HG03439 (cell line): ENCODE data around the gene TYW1.
"Not testable (repeated sequence)": the region's sequence is repeated elsewhere in the genome, so short reads cannot be mapped to it uniquely, and the experiment has no call there.

Experiments
- ATAC-seq: cut with Tn5 transposase; IDR thresholded peaks from one replicate; pipeline ENCODE4 v1.9.1; 2021; ENCODE audit warnings: mild to moderate bottlenecking, moderate library complexity; ENCODE audit not compliant: unreplicated experiment

TYW1 gene

DNA sequence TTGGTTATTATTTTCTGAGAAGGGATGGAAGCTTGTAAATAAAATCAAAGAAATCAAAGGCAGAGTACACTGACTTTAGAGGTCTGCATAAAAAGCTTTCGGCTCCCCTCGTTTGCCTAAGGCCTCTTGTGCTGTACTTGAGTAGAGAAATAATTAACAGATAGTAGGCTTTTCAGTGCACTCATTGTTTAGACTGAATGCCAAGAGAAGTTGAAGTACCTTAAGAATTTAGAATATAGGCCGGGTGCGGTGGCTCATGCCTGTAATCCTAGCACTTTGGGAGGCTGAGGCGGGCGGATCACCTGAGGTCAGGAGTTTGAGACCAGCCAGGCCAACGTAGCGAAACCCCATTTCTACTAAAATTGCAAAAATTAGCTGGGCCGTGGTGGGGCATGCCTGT lies 232.4 kb downstream of the TYW1 start:
- ATAC-seq = not testable (repeated sequence)

DNA sequence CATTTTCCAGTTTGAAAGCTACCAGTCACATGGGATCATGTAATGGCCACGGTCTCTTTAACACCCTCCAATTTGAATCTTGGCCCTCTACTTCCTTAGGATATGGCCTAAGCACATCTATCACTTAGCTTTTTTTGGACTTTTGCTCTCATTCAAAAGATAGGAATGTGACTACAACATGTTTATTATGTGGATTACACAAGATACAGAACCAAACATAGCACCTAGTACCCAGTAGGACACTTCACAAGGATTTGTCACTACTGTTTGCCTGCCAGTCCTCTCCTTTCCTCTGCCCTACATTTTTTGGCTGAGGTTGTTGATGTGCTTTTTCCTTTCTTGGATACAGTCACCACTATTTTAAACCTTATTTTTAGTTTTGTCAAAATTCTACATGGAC lies 233.4 kb downstream of the TYW1 start:
- ATAC-seq = not testable (repeated sequence)

DNA sequence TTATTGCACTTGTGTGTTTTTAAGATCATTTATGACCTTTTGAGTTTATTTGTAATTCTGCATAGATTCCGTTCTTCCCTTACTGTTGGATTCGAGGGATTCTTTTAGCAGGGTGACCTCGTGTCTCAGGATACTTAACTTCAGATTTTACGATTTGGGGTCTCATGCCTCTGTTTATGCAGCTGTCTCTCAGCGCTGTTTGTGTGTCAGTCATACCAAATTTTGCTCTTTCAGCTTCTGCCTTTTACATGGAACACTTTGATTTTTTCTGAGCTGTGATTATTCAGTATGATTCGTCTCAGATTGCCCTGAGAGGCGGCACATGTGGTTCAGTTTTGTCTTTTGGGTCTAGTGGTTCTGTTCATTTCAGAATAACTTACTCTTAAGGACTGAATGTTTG lies 236.9 kb downstream of the TYW1 start:
- not testable (repeated sequence) for ATAC-seq

DNA sequence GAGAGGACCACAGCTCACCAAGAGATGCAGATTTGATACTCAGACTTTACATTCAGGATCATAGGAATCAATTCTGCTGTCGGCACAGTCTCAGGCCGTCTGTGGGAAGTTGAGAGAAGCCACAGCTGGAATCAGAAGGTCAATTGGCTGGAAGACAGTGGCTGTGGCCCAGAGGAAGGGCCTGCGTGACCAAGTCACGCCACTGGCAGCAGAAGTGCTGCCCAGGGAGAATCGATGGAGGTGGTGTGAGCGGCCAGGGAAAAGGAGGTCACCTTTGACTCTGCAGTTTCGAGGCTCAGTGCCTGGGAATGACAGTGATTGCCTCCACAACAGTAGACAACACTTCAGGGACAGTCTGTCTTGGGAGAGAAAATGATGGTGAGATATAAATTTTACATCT lies 239.6 kb downstream of the TYW1 start:
- ATAC-seq = not testable (repeated sequence)

- not testable (repeated sequence) for ATAC-seq
These were observed 246.2 kb downstream of the TYW1 start for GRCh38 chr7:67242871-67243270.

DNA sequence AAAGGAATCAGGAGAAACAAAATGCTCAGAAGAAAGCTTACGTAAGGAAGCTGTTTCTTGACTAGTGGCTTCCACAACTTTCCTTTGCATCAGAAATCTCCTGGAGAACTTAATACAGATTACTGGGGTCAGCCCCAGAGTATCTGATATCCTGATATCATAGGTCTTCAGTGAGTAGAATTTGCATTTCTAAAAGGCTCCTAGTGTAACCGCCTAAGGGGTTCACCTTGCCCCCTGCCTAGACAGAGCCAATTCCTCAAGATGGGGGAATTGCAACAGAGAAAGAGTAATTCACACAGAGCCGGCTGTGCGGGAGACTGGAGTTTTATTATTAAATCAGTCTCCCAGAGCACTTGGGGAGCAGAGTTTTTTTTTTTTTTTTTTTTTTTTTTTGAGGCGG lies 251.7 kb downstream of the TYW1 start:
- not testable (repeated sequence) for ATAC-seq

- no peak for ATAC-seq
These were observed 255.4 kb downstream of the TYW1 start for GRCh38 chr7:67251986-67252558.

DNA sequence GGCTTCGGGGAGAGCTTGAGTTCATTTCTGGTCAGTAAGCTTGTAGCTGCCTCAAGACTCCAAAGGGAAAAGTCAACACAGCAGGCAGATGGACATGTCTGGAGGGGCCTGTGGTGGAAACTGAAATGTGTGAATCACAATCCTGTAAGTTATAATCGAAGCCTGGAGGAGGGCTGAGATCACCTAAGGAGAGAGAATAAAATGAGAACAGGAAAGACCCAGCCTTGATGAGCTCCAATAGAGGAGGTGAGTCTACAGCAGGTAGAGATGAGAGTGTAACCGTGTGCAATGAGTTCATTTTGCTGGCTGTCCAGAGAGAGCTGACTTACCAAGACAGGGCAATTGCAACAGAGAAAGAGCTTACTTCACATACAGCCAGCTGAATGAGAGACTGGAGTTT lies 258.4 kb downstream of the TYW1 start:
- ATAC-seq = not testable (repeated sequence)

GRCh38 chr7:67257779-67258178 lies 261.1 kb downstream of the TYW1 start:
- ATAC-seq = not testable (repeated sequence)

DNA sequence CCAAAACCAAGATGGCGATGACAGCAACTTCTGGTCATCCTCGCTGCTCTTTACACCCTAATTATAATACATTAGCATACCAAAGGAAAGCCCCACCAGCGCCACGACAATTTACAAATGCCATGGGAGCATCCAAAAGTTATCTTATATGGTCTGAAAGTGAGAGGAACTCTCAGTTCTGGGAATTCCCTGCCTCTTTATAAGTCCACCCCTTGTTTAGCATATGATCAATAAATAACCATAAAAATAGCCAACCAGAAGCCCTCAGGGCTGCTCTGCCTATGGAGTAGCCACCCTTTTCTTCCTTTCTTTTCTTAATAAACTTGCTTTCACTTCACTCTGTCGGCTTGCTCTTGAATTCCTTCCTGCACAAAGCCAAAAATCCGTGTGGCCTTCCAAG lies 262.7 kb downstream of the TYW1 start:
- not testable (repeated sequence) for ATAC-seq

DNA sequence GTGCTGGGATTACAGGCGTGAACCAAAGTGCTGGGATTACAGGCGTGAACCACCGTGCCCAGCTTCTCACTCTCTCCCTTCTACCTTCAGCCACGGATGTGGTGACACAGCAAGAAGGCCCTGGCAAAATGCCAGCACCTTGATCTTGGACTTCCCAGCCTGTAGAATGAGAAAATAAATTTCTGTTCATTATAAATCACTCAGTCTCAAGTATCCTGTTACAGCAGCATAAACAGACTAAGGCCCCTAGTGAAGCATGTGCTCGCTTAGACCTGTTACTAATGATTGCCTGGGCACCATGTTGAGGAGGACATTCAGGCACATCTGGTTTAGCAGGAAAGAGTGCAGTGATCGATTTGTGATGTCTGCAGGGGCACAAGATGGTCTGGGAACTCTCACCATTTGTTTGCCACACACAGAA lies 263.5 kb downstream of the TYW1 start:
- ATAC-seq = not testable (repeated sequence)

GRCh38 chr7:67264000-67264399 lies 267.4 kb downstream of the TYW1 start:
- ATAC-seq = not testable (repeated sequence)

DNA sequence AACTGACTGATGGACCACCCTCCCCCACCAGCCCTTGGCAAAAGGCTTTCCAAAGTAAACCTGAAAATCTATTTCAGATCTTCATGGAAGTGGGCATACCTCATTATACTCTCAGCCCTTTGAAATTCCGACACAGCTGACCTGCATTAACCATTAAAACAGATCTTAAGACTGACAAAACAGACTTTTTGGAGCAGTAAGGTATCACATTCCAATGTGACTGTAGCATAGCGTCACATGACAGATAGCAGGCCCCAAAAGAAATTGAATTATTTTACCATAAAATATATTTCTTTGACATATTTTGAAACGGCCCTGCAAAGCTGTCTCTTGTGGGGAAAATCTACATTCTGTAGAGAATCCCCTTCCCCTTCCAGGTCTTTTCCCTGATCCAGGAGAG lies 269.4 kb downstream of the TYW1 start:
- ATAC-seq = not testable (repeated sequence)

DNA sequence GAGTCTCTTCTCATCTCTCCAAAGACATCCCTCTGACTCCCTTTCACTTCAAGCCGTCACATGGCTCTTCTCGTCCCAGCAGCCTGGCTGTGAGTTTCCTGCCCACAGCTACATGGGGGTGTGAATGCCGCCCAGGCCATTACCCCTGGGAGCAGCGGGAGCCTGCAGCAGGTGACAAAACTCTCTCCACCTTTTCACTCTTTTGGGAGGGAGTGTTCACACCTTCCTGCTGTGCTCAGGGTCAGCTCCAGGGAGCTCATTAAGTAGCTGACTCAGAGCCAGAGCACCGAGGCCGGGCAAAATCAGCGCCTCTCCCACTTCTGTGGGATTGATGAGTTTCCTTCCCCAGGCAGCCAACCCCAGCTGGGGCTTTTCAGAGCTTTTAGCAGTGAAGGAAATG lies 271.3 kb downstream of the TYW1 start:
- ATAC-seq = no peak

DNA sequence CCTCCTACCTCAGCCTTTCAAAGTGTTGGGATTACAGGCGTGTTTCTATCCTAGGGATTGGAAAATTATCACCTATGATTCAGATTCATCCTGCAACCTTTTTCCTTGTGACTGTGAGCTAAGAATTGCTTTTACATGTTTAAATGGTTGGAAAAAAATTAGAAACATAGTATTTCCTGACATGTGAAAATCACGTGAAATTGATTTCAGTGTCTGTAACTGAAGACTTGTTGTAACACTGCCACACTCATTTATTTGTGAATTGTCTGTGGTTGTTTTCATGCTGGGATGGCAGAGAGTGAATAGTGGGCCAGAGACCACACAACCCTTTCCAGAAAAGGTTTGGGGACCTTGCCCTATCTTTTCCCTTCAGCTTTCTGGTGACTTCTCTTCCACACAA lies 273.3 kb downstream of the TYW1 start:
- ATAC-seq = not testable (repeated sequence)
